Loucy (cell line): Measurements from ENCODE around the gene PYDC2.

Experiments
- H2AFZ ChIP-seq: fragments of 200-600 bp; sonication (generic); 2 replicates; pipeline ENCODE4 v1.6.0; 2016; ENCODE audit warnings: antibody characterized with exemption, mild to moderate bottlenecking, low read length, moderate library complexity
- H3F3A ChIP-seq: fragments of 200-600 bp; 2 replicates; pipeline ENCODE4 v1.6.0; 2016; ENCODE audit warnings: antibody characterized with exemption, low read depth, mild to moderate bottlenecking
- H3K27me3 ChIP-seq: fragments of 200-600 bp; sonication (generic); 2 replicates; pipeline ENCODE4 v1.6.1; 2014; ENCODE audit warnings: low read length, mild to moderate bottlenecking; ENCODE audit not compliant: insufficient read depth, poor library complexity, severe bottlenecking
- H3K36me3 ChIP-seq: fragments of 200-600 bp; sonication (generic); 2 replicates; pipeline ENCODE4 v1.6.1; 2016; ENCODE audit warnings: low read length; ENCODE audit not compliant: insufficient read depth
- H3K4me1 ChIP-seq: fragments of 200-600 bp; sonication (generic); 2 replicates; pipeline ENCODE4 v1.5.1; 2014; ENCODE audit warnings: low read length, mild to moderate bottlenecking; ENCODE audit not compliant: insufficient read depth, poor library complexity, severe bottlenecking
- H3K4me2 ChIP-seq: fragments of 200-600 bp; sonication (generic); 2 replicates; pipeline ENCODE4 v1.6.0; 2014; ENCODE audit warnings: antibody characterized with exemption, low read length, low read depth, mild to moderate bottlenecking; ENCODE audit not compliant: poor library complexity, severe bottlenecking
- H3K4me3 ChIP-seq: fragments of 200-600 bp; sonication (generic); 2 replicates; pipeline ENCODE4 v1.5.1; 2014; ENCODE audit warnings: low read length, mild to moderate bottlenecking, mixed read lengths; ENCODE audit not compliant: poor library complexity, severe bottlenecking
- H3K79me2 ChIP-seq: fragments of 200-600 bp; sonication (generic); 2 replicates; pipeline ENCODE4 v1.6.1; 2014; ENCODE audit warnings: low read length; ENCODE audit not compliant: insufficient read depth
- H3K9ac ChIP-seq: fragments of 200-600 bp; sonication (generic); 2 replicates; pipeline ENCODE4 v1.6.0; 2014; ENCODE audit warnings: mild to moderate bottlenecking, low read depth, low read length, moderate library complexity; ENCODE audit not compliant: poor library complexity, severe bottlenecking
- H3K9me2 ChIP-seq: fragments of 200-600 bp; sonication (generic); replicated peaks from 2 replicates; pipeline ENCODE4 v1.6.1; 2016; ENCODE audit warnings: low read depth, low read length, mixed read lengths
- H3K9me3 ChIP-seq: fragments of 200-600 bp; sonication (generic); 2 replicates; pipeline ENCODE4 v1.6.1; 2014; ENCODE audit warnings: mild to moderate bottlenecking, antibody characterized with exemption, low read length, low read depth; ENCODE audit not compliant: insufficient read depth
- H4K20me1 ChIP-seq: fragments of 200-600 bp; sonication (generic); 2 replicates; pipeline ENCODE4 v1.6.0; 2014; ENCODE audit warnings: antibody characterized with exemption, low read length, mild to moderate bottlenecking; ENCODE audit not compliant: insufficient read depth, poor library complexity, severe bottlenecking
- EZH2phosphoT487 ChIP-seq: fragments of 200-600 bp; IDR thresholded peaks from 2 replicates; pipeline ENCODE4 v1.6.1; 2018; ENCODE audit warnings: antibody characterized with exemption, mild to moderate bottlenecking, moderate library complexity, borderline replicate concordance
- TF ChIP-seq, protein P1 (sequence below): fragments of 200-600 bp; sonication (generic); conservative IDR thresholded peaks from 2 replicates; pipeline ENCODE4 v1.5.1; 2014; ENCODE audit warnings: mild to moderate bottlenecking, antibody characterized with exemption, low read length

PYDC2 gene

DNA sequence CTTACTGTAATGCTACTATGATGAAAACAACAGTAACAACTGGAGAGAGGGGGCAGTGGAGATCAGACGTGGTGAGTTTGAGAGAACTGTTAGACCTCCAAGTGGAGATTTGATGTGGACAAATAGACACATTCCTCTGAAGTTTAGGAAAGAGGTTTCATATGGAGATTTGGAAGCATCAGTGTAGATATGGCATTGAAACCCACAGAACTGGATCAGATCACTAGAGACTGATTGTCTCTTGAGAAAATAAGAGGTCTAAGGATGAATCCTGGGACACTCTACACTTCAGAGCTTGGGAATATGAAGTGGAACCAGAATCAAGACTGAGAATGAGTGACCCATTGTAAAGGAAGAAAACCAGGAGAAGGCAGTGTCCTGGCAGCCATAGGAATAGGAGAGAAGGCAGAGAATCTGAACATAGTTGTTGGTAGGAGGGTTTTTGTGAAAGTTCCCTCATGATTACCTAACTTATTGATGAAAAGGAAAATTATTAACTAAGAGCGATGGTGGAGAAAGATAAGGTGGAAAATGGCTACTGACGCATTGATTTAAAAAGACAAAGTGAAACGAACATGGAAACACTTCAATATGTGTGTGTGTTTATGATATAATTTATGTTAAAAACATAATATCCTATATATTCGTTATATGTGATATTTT is 29.7 kb upstream of the PYDC2 start:
- H3F3A ChIP-seq, result no peaks in the 10 kb centered on the region
- H3K9me3 ChIP-seq, result no peaks in the 10 kb centered on the region
- H3K4me1 ChIP-seq, result no peaks in the 10 kb centered on the region
- no peak overlapping the region for H2AFZ ChIP-seq
- H3K4me2 ChIP-seq, result no peak overlapping the region
- no peak overlapping the region for H3K9ac ChIP-seq
- no peaks in the 10 kb centered on the region for H3K36me3 ChIP-seq
- H3K4me3 ChIP-seq, result no peak overlapping the region
- no peaks in the 10 kb centered on the region for H3K9me2 ChIP-seq
- H3K79me2 ChIP-seq, result no peaks in the 10 kb centered on the region
- no peaks in the 10 kb centered on the region for H4K20me1 ChIP-seq
- no peak for TF ChIP-seq EZH2phosphoT487
- TF ChIP-seq, protein P1, sequence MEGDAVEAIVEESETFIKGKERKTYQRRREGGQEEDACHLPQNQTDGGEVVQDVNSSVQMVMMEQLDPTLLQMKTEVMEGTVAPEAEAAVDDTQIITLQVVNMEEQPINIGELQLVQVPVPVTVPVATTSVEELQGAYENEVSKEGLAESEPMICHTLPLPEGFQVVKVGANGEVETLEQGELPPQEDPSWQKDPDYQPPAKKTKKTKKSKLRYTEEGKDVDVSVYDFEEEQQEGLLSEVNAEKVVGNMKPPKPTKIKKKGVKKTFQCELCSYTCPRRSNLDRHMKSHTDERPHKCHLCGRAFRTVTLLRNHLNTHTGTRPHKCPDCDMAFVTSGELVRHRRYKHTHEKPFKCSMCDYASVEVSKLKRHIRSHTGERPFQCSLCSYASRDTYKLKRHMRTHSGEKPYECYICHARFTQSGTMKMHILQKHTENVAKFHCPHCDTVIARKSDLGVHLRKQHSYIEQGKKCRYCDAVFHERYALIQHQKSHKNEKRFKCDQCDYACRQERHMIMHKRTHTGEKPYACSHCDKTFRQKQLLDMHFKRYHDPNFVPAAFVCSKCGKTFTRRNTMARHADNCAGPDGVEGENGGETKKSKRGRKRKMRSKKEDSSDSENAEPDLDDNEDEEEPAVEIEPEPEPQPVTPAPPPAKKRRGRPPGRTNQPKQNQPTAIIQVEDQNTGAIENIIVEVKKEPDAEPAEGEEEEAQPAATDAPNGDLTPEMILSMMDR, result no peak
- no peaks in the 10 kb centered on the region for H3K27me3 ChIP-seq

DNA sequence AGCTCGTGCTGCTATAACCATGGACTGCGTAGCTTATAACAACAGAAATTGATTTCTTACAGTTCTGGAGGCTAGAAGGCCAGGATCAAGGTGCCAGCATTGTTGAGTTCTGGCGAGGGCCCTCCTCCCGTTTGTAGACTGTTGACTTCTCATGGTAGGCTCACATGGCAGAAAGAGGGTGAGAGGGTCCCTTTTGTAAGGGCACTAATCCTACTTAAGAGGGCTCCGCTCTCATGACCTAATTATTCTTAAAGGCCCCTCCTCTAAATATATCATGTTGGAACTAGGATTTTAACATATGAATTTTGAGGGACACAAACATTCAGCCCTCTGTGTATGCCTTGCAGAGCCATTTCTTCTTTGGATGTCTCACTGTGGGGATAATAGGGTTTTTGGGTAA is 28.8 kb upstream of the PYDC2 start:
- Histone ChIP-seq H3K4me3 (no peak overlapping the region), H3K79me2 (no peaks in the 10 kb centered on the region), H3K9me3 (no peaks in the 10 kb centered on the region), H2AFZ (no peak overlapping the region), H3F3A (no peaks in the 10 kb centered on the region), H3K36me3 (no peaks in the 10 kb centered on the region), H3K4me1 (no peaks in the 10 kb centered on the region), H4K20me1 (no peaks in the 10 kb centered on the region), H3K27me3 (no peaks in the 10 kb centered on the region), H3K9me2 (no peaks in the 10 kb centered on the region), H3K9ac (no peak overlapping the region), H3K4me2 (no peak overlapping the region)
- no peak for TF ChIP-seq EZH2phosphoT487
- TF ChIP-seq, protein P1, result no peak

GRCh38 chr3:191434024-191434423 is 26.9 kb upstream of the PYDC2 start:
- Histone ChIP-seq H3K9me2 (no peaks in the 10 kb centered on the region), H3F3A (no peaks in the 10 kb centered on the region), H3K4me2 (no peak overlapping the region), H4K20me1 (no peaks in the 10 kb centered on the region), H3K27me3 (no peaks in the 10 kb centered on the region), H3K79me2 (no peaks in the 10 kb centered on the region), H3K4me1 (no peaks in the 10 kb centered on the region), H2AFZ (no peak overlapping the region), H3K4me3 (no peak overlapping the region), H3K9me3 (no peaks in the 10 kb centered on the region), H3K9ac (no peak overlapping the region), H3K36me3 (no peaks in the 10 kb centered on the region)
- TF ChIP-seq EZH2phosphoT487, result no peak
- TF ChIP-seq, protein P1, result no peak
